ENCODE results near the gene PDE3B. TPM values are rescaled to one million over a fixed set of nuclear protein-coding genes. Genes with fewer than 3 reads are reported as not detected.
"Not testable (repeated sequence)": the region's sequence is repeated elsewhere in the genome, so short reads cannot be mapped to it uniquely, and the experiment has no call there.

PDE3B gene
- polyA plus RNA-seq, 10 donors: 1.3 to 4.3 (median 2.1) TPM

- no peak for DNase-seq
Measured at GRCh38 chr11:14742849-14743559, 99.4 kb downstream of the PDE3B start.

GRCh38 chr11:14743667-14744066, 100.1 kb downstream of the PDE3B start:
- not testable (repeated sequence) for DNase-seq

- DNase-seq: no peak
Measured at GRCh38 chr11:14746857-14747395, 103.3 kb downstream of the PDE3B start.

GRCh38 chr11:14748090-14748489, 104.5 kb downstream of the PDE3B start:
- peak in 1 of 3 donors; percentile 3 for DNase-seq

- DNase-seq: no peak
Measured at GRCh38 chr11:14750911-14751310, 107.3 kb downstream of the PDE3B start.

- no peak for DNase-seq
Measured at GRCh38 chr11:14751975-14752407, 108.4 kb downstream of the PDE3B start.

GRCh38 chr11:14755140-14755539, 111.5 kb downstream of the PDE3B start:
- DNase-seq: no peak

- DNase-seq: no peak
Measured at GRCh38 chr11:14756349-14756748, 112.7 kb downstream of the PDE3B start.

- DNase-seq: not testable (repeated sequence)
Measured at GRCh38 chr11:14759300-14760012, 115.9 kb downstream of the PDE3B start.

- no peak for DNase-seq
Measured at GRCh38 chr11:14764179-14764578, 120.6 kb downstream of the PDE3B start.

- peak in 1 of 3 donors; percentile 4 for DNase-seq
Measured at GRCh38 chr11:14764579-14765527, 121.2 kb downstream of the PDE3B start.

- no peak for DNase-seq
Measured at GRCh38 chr11:14766585-14766984, 123.0 kb downstream of the PDE3B start.

GRCh38 chr11:14768526-14769188, 125.1 kb downstream of the PDE3B start:
- DNase-seq: no peak

- DNase-seq: no peak
Measured at GRCh38 chr11:14773755-14774154, 130.2 kb downstream of the PDE3B start.

GRCh38 chr11:14774721-14775120, 131.1 kb downstream of the PDE3B start:
- no peak for DNase-seq

GRCh38 chr11:14775897-14776296, 132.3 kb downstream of the PDE3B start:
- no peak for DNase-seq

GRCh38 chr11:14778460-14778859, 134.9 kb downstream of the PDE3B start:
- not testable (repeated sequence) for DNase-seq

- no peak for DNase-seq
Measured at GRCh38 chr11:14783788-14784187, 140.2 kb downstream of the PDE3B start.

GRCh38 chr11:14784230-14784629, 140.6 kb downstream of the PDE3B start:
- no peak for DNase-seq

GRCh38 chr11:14789879-14790484, 146.4 kb downstream of the PDE3B start:
- DNase-seq: peak in 1 of 3 donors; percentile 7

- no peak for DNase-seq
Measured at GRCh38 chr11:14793546-14793945, 149.9 kb downstream of the PDE3B start.

Measured in muscle of back (tissue), 11 donors.